ENCODE data around the gene SVBP. TPM values are rescaled to one million over a fixed set of nuclear protein-coding genes. Genes with fewer than 3 reads are reported as not detected.
A peak's percentile ranks its signal among the peaks of the same experiment; 100 is the strongest.
"Not testable (repeated sequence)": the region's sequence is repeated elsewhere in the genome, so short reads cannot be mapped to it uniquely, and the experiment has no call there.

The SVBP gene, protein sequence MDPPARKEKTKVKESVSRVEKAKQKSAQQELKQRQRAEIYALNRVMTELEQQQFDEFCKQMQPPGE
- total RNA-seq (51.9 TPM), polyA plus RNA-seq (ENCODE audit: insufficient read depth in 1 of 8, insufficient read length in 8 of 8, low replicate concordance in 1 of 8) (10 to 100 TPM; 39.1 to 55.5 (median 48.9) TPM)
- long read RNA-seq, donor 1, transcript SVBP-201 (3 exons, 658 nt) = major isoform, 17 of 17 reads
- long read RNA-seq, donor 1, partial matches to known transcripts = 0 of 17 reads
- long read RNA-seq, donor 1, other reads (novel, unspliced or antisense) = 0 of 17 reads
- long read RNA-seq, donor 2, partial matches to known transcripts = 0 of 4 reads
- long read RNA-seq, donor 2, other reads (novel, unspliced or antisense) = 0 of 4 reads
- long read RNA-seq, donor 3, transcript SVBP-201 (3 exons, 658 nt) = major isoform, 43 of 48 reads
- long read RNA-seq, donor 3, partial matches to known transcripts = 0 of 48 reads
- long read RNA-seq, donor 3, other reads (novel, unspliced or antisense) = 5 of 48 reads
- long read RNA-seq, donor 4, transcript SVBP-201 (3 exons, 658 nt) = major isoform, 20 of 20 reads
- long read RNA-seq, donor 4, partial matches to known transcripts = 0 of 20 reads
- long read RNA-seq, donor 4, other reads (novel, unspliced or antisense) = 0 of 20 reads
- long read RNA-seq, donor 5, transcript SVBP-201 (3 exons, 658 nt) = major isoform, 69 of 82 reads
- long read RNA-seq, donor 5, partial matches to known transcripts = 7 of 82 reads
- long read RNA-seq, donor 5, other reads (novel, unspliced or antisense) = 5 of 82 reads
- long read RNA-seq, donor 6, transcript SVBP-201 (3 exons, 658 nt) = major isoform, 72 of 79 reads
- long read RNA-seq, donor 6, partial matches to known transcripts = 7 of 79 reads
- long read RNA-seq, donor 6, other reads (novel, unspliced or antisense) = 0 of 79 reads
- long read RNA-seq, donor 7, transcript SVBP-201 (3 exons, 658 nt) = major isoform, 37 of 50 reads
- long read RNA-seq, donor 7, partial matches to known transcripts = 13 of 50 reads
- long read RNA-seq, donor 7, other reads (novel, unspliced or antisense) = 0 of 50 reads
- long read RNA-seq, donor 8, transcript SVBP-201 (3 exons, 658 nt) = major isoform, 32 of 32 reads
- long read RNA-seq, donor 8, partial matches to known transcripts = 0 of 32 reads
- long read RNA-seq, donor 8, other reads (novel, unspliced or antisense) = 0 of 32 reads
- long read RNA-seq, donor 9, transcript SVBP-201 (3 exons, 658 nt) = major isoform, 27 of 34 reads
- long read RNA-seq, donor 9, partial matches to known transcripts = 6 of 34 reads
- long read RNA-seq, donor 9, other reads (novel, unspliced or antisense) = 0 of 34 reads
- long read RNA-seq, donor 10, transcript SVBP-201 (3 exons, 658 nt) = major isoform, 50 of 60 reads
- long read RNA-seq, donor 10, partial matches to known transcripts = 8 of 60 reads
- long read RNA-seq, donor 10, other reads (novel, unspliced or antisense) = 0 of 60 reads
- long read RNA-seq, donor 11, transcript SVBP-201 (3 exons, 658 nt) = major isoform, 32 of 34 reads
- long read RNA-seq, donor 11, partial matches to known transcripts = 0 of 34 reads
- long read RNA-seq, donor 11, other reads (novel, unspliced or antisense) = 0 of 34 reads

DNA sequence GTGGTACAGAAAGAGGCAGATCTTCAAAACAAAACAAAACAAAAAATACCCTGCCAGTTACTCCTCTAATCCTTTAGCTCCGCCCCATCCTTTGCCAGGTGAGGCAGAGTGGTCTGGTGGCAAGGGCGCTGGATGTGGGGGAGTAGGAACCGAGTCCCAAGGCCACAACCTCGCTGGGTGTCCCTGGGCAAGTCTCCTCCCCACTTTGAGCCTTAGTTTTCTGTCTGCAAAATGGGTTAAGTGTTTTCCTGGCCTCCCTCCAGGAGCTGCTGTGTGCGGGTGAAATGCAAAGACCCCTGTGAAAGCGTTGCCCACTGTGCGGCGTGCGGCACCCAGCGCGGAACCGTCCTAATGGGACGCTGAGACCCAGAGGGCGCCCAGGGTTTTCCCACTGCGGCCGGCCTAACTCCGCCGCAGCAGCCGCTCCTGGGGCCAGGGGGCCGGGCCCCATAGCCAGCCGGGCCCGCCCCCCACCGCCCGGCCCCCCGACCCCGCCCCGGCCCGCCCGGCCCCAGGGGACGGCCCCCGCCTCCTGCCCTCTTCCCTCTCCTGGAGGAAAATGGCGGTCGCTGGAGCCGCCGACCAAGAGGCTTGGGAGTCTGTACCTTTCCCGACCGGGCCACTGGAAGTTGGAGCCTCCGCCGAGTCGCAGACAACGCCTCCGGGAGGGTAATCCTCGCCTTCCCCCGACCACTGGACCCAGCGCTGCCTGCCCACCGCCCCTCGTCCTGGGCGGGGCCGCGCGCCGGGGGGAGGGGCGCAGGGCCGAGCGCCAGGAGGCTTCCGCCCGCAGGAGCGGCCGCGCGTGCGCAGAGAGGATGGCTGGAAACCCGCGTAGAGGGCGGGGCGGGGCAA, at the start of gene SVBP, which contains the start of gene ERMAP:
Gene SVBP (minus strand): TSS at position 813 of the 855 bp plus-strand sequence. CDS start 853 bp downstream, outside the sequence.
Gene ERMAP (plus strand): TSS at position 538 of the 855 bp plus-strand sequence. CDS start 13,327 bp downstream, outside the sequence.
- Histone ChIP-seq H3K4me1 (ENCODE audit: control insufficient read depth, insufficient read depth, low read length) (peaks cover 7% of the 10 kb centered on the region), H3K27me3 (ENCODE audit: control insufficient read depth, insufficient read depth, low read length) (no peaks in the 10 kb centered on the region), H3K36me3 (ENCODE audit: control insufficient read depth, insufficient read depth, low read length) (peaks cover 6% of the 10 kb centered on the region), H3K27ac (ENCODE audit: low read length) (peak within 1 kb of the TSS; percentile 99), H3K4me3 (ENCODE audit: low read length) (peak within 1 kb of the TSS; percentile 62), H3K9me3 (replicated peaks; ENCODE audit: control insufficient read depth, low read depth, low read length) (no peaks in the 10 kb centered on the region)
- DNase-seq = peak; percentile 95
- under 1% methylated on average over 34 of the region's 66 CpGs for whole genome bisulfite sequencing (ENCODE audit: insufficient coverage)

DNA sequence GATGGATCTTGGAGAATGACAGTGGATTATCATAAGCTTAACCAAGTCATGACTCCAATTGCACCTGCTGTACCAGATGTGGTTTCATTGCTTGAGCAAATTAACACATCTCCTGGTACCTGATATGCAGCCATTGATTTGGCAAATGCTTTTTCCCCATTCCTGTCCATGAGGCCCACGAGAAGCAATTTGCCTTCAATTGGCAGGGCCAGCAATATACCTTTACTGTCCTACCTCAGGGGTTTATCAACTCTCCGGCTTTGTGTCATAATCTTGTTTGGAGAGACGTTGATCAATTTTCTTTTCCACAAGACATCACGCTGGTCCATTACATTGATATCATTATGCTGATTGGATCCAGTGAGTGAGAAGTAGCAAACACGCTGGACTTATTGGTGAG, 49.4 kb upstream of the SVBP start:
- Histone ChIP-seq H3K4me3 (ENCODE audit: low read length) (no peak overlapping the region), H3K9me3 (replicated peaks; ENCODE audit: control insufficient read depth, low read depth, low read length) (no peaks in the 10 kb centered on the region), H3K4me1 (ENCODE audit: control insufficient read depth, insufficient read depth, low read length) (no peaks in the 10 kb centered on the region), H3K27me3 (ENCODE audit: control insufficient read depth, insufficient read depth, low read length) (no peaks in the 10 kb centered on the region), H3K27ac (ENCODE audit: low read length) (no peak overlapping the region), H3K36me3 (ENCODE audit: control insufficient read depth, insufficient read depth, low read length) (no peaks in the 10 kb centered on the region)
- WGBS (ENCODE audit: insufficient coverage) = no CpG with 5 or more reads among the region's 5 CpGs
- DNase-seq = no peak

DNA sequence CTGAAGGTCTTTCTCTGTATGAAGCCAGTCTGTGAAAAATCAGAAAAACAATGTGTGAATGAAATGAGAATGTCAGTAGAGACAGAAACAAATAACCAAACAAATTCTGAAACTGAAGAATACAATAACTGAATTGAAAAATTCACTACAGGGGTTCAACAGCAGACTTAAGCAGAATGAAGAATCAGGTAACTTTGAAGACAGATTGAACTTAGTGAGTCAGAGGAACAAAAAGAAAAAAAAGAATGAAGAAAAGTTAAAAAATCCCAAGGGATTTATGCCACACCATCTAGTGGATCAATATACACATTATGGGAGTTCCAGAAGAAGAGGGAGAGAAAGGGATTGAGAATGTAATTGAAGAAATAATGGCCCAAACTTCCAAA, 43.8 kb upstream of the SVBP start:
- Histone ChIP-seq H3K4me1 (ENCODE audit: control insufficient read depth, insufficient read depth, low read length) (no peaks in the 10 kb centered on the region), H3K9me3 (replicated peaks; ENCODE audit: control insufficient read depth, low read depth, low read length) (peaks cover 5% of the 10 kb centered on the region), H3K36me3 (ENCODE audit: control insufficient read depth, insufficient read depth, low read length) (no peaks in the 10 kb centered on the region), H3K27me3 (ENCODE audit: control insufficient read depth, insufficient read depth, low read length) (no peaks in the 10 kb centered on the region), H3K27ac (ENCODE audit: low read length) (no peak overlapping the region), H3K4me3 (ENCODE audit: low read length) (no peak overlapping the region)
- no peak for DNase-seq

GRCh38 chr1:42860339-42861013, 43.3 kb upstream of the SVBP start:
- H3K27me3 ChIP-seq (ENCODE audit: control insufficient read depth, insufficient read depth, low read length) = no peaks in the 10 kb centered on the region

DNA sequence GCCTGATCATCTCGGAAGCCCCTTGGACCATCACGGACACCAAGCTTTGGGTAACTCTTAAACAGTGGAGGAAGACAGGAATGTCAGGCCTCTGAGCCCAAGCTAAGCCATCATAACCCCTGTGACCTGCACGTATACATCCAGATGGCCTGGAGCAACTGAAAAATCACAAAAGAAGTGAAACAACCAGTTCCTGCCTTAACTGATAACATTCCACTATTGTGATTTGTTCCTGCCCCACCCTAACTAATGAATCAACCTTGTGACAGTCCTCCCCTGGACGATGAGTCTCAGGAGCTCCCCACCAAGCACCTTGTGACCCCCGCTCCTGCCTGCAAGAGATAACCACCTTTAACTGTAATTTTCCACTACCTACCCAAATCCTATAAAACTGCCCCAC, 42.2 kb upstream of the SVBP start:
- not testable (repeated sequence) for DNase-seq; H3K27me3 ChIP-seq (ENCODE audit: control insufficient read depth, insufficient read depth, low read length); H3K9me3 ChIP-seq (replicated peaks; ENCODE audit: control insufficient read depth, low read depth, low read length); H3K4me3 ChIP-seq (ENCODE audit: low read length); H3K4me1 ChIP-seq (ENCODE audit: control insufficient read depth, insufficient read depth, low read length); H3K36me3 ChIP-seq (ENCODE audit: control insufficient read depth, insufficient read depth, low read length); H3K27ac ChIP-seq (ENCODE audit: low read length)
- WGBS (ENCODE audit: insufficient coverage) = 92% methylated on average over 5 of the region's 5 CpGs

More at GRCh38 chr1:42860339-42861013, 43.3 kb upstream of the SVBP start:
- no peaks in the 10 kb centered on the region for H3K4me1 ChIP-seq (ENCODE audit: control insufficient read depth, insufficient read depth, low read length)
- no peak for DNase-seq
- H3K36me3 ChIP-seq (ENCODE audit: control insufficient read depth, insufficient read depth, low read length) = no peaks in the 10 kb centered on the region
- H3K27ac ChIP-seq (ENCODE audit: low read length) = no peak overlapping the region
- no peak overlapping the region for H3K4me3 ChIP-seq (ENCODE audit: low read length)
- 67% methylated on average over 3 of the region's 4 CpGs for WGBS (ENCODE audit: insufficient coverage)
- peaks cover 5% of the 10 kb centered on the region for H3K9me3 ChIP-seq (replicated peaks; ENCODE audit: control insufficient read depth, low read depth, low read length)

- not testable (repeated sequence) for H3K27me3 ChIP-seq (ENCODE audit: control insufficient read depth, insufficient read depth, low read length); H3K4me1 ChIP-seq (ENCODE audit: control insufficient read depth, insufficient read depth, low read length); H3K9me3 ChIP-seq (replicated peaks; ENCODE audit: control insufficient read depth, low read depth, low read length); H3K27ac ChIP-seq (ENCODE audit: low read length); DNase-seq; H3K4me3 ChIP-seq (ENCODE audit: low read length)
- WGBS (ENCODE audit: insufficient coverage) = no CpG with 5 or more reads among the region's 3 CpGs
- peaks cover 10% of the 10 kb centered on the region for H3K36me3 ChIP-seq (ENCODE audit: control insufficient read depth, insufficient read depth, low read length)
These were observed 39.4 kb upstream of the SVBP start for GRCh38 chr1:42856554-42856953.

- H3K27ac ChIP-seq (ENCODE audit: low read length) = no peak overlapping the region
- H3K4me1 ChIP-seq (ENCODE audit: control insufficient read depth, insufficient read depth, low read length) = no peaks in the 10 kb centered on the region
These were observed 36.1 kb upstream of the SVBP start for GRCh38 chr1:42853116-42853884.

GRCh38 chr1:42852608-42852980, 35.4 kb upstream of the SVBP start:
- H3K27ac ChIP-seq (ENCODE audit: low read length) = no peak overlapping the region
- H3K36me3 ChIP-seq (ENCODE audit: control insufficient read depth, insufficient read depth, low read length) = peaks cover 31% of the 10 kb centered on the region
- no CpG with 5 or more reads among the region's 2 CpGs for WGBS (ENCODE audit: insufficient coverage)
- no peak for DNase-seq
- H3K4me1 ChIP-seq (ENCODE audit: control insufficient read depth, insufficient read depth, low read length) = peaks cover 3% of the 10 kb centered on the region
- no peaks in the 10 kb centered on the region for H3K27me3 ChIP-seq (ENCODE audit: control insufficient read depth, insufficient read depth, low read length)
- no peak overlapping the region for H3K4me3 ChIP-seq (ENCODE audit: low read length)
- peaks cover 4% of the 10 kb centered on the region for H3K9me3 ChIP-seq (replicated peaks; ENCODE audit: control insufficient read depth, low read depth, low read length)

More at GRCh38 chr1:42853116-42853884, 36.1 kb upstream of the SVBP start:
- Histone ChIP-seq H3K27me3 (ENCODE audit: control insufficient read depth, insufficient read depth, low read length) (no peaks in the 10 kb centered on the region), H3K9me3 (replicated peaks; ENCODE audit: control insufficient read depth, low read depth, low read length) (peaks cover 4% of the 10 kb centered on the region), H3K4me3 (ENCODE audit: low read length) (no peak overlapping the region), H3K36me3 (ENCODE audit: control insufficient read depth, insufficient read depth, low read length) (peaks cover 31% of the 10 kb centered on the region)
- DNase-seq = no peak
- no CpG with 5 or more reads among the region's 6 CpGs for WGBS (ENCODE audit: insufficient coverage)
